ENCODE results near the gene HES4.
A peak's percentile ranks its signal among the peaks of the same experiment; 100 is the strongest.

DNA sequence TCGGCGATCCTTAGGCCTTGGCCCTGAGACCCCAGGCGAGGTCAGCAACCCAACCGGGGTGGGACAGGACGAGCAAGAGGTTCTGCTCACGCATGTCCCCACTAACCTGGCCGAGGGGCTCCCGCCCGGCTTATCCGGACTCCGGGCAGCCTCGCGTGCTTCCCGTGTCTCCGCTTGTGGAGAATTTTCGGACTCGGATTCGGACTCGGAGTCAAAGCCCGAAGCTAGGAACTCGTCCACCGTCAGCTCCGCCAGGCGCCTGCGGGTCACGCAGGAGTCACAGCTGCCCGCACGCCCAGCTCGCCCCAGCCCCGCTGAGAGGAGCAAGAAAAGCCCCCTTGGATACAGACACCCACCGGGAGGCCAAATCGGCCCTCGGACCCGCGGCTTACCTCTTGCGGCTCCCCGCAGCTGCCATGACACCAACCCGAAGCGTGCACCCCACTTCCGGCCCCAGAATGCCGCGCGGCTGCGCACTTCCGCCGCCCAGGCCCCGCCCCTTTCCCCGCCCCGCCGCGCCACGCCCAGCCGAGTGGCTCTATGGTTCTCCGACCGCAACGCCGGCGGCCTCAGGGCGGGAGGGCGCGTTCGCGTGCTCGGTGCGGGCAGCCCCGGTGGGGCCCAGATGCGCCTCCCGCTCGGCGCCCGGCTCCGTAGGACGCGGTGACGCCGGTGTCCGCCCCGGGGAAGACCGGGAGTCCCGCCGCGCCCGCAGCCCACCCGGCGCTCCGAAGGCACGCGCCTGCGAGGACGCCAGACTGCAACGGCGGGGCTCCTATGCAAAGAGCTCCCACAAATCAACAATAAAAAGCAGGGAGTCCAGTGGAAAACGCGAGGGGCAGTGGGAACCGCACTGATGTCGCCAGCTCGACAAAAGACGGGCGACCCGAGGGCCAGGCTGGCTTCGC, 40.8 kb downstream of the HES4 start, which contains the start of gene NOC2L:
- TF ChIP-seq CTCF (IDR thresholded peaks at IDR 0.05 in 2 of 3, conservative IDR thresholded peaks at IDR 0.05 in 1 of 3; ENCODE audit: control insufficient read depth in 2 of 3, extremely low read depth in 1 of 3, insufficient read depth in 1 of 3, low read depth in 3 of 3, low read length in 3 of 3) (no peak), GATAD2B (conservative IDR thresholded peaks at IDR 0.05; ENCODE audit: low read depth) (0 out of 2 replicates have a peak, but pooled peaks have one; percentile 19), PBX3 (IDR thresholded peaks at IDR 0.05; ENCODE audit: insufficient replicate concordance, low read depth, low read length) (no peak)
- TF ChIP-seq, protein P1, sequence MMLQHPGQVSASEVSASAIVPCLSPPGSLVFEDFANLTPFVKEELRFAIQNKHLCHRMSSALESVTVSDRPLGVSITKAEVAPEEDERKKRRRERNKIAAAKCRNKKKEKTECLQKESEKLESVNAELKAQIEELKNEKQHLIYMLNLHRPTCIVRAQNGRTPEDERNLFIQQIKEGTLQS (IDR thresholded peaks at IDR 0.05; ENCODE audit: borderline replicate concordance, extremely low read depth, low read depth, low read length) = no peak
- TF ChIP-seq, protein P2, sequence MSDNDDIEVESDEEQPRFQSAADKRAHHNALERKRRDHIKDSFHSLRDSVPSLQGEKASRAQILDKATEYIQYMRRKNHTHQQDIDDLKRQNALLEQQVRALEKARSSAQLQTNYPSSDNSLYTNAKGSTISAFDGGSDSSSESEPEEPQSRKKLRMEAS (IDR thresholded peaks at IDR 0.05; ENCODE audit: low read depth, low read length) = peak; percentile 63; the same call in 1 of the 2 replicates

Measured in GM12878 (cell line).